Measurements from ENCODE around the gene LCLAT1.
"Not testable (repeated sequence)": the region's sequence is repeated elsewhere in the genome, so short reads cannot be mapped to it uniquely, and the experiment has no call there.

LCLAT1 gene

DNA sequence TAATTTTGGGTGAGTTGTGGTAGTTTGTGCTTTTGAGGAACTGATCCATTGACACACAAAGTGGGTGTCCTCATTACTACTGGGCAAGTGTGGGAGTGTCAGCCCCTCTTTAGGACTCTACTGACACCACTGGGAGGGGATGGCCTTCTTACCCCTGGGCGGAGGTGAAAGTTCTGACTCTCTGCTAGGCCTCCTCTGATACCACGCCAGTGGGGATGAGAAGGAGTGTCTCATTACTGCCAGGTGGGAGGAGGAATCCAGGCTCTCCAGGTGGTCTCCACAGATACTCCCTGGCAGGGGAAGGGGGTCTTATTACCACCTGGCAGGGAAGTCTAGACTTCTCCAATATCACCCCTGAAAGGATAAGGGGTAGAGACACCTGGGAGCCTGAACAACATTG is 9.1 kb downstream of the LCLAT1 start:
- DNase-seq: no peak

DNA sequence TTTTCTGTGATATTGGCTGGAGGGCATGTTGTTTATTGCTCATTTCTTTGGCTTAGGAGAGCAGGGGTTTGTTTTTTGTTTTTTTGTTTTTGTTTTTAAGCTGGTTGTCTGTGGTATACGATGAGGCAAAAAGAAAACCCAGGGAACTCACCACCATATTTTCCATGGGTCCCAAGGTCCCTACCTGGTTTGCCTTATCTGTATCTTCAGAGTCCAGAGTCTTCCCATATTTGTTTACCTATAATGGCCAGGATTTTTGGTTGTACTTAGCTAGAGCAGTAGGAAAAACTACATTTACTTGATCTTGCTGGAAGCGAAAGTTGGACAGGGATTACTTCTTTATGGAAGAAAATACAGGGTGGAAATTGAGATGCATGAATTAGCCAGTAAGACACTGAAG is 9.5 kb downstream of the LCLAT1 start:
- no peak for DNase-seq

- no peak for DNase-seq
Measured at GRCh38 chr2:30457296-30457695, 10.2 kb downstream of the LCLAT1 start.

DNA sequence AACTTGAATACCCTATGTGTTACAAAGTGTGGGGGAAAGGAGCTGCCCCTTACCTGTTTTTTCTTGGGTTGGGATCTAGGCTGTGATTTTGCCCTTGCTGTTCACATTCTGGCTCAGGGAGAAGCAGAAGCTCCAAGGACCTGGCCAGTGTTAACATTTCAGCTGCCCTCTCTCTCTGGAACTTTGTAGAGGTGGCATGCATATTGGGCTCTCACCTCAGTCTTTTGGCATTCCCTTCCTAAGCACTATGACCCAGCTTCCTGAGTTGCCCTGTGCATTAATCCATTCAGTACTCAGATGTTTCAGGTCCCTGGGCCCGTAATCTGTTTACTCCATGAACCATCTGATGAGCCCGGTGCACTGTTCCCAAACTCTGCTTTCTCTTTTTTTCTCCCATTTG is 12.1 kb downstream of the LCLAT1 start:
- no peak for DNase-seq

- no peak for DNase-seq
Measured at GRCh38 chr2:30462131-30462857, 15.2 kb downstream of the LCLAT1 start.

DNA sequence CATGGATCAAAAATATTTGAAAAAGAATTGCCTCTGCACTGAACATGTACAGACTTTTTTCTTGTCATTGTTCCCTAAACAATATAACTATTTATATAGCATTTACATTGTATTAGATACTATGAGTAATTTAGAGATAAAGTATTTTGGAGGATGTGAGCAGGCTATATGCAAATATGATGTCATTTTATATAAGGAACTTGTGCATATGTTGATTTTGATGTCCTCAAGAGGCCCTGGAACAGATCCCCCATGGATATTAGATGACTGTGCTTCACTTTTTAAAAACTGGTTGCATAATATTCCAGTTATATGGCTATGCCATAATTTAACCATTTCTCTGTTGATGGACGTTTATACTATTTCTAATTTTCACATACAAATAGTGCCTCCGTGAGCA is 16.5 kb downstream of the LCLAT1 start:
- no peak for DNase-seq

- no peak for DNase-seq
Measured at GRCh38 chr2:30464544-30465170, 17.6 kb downstream of the LCLAT1 start.

DNA sequence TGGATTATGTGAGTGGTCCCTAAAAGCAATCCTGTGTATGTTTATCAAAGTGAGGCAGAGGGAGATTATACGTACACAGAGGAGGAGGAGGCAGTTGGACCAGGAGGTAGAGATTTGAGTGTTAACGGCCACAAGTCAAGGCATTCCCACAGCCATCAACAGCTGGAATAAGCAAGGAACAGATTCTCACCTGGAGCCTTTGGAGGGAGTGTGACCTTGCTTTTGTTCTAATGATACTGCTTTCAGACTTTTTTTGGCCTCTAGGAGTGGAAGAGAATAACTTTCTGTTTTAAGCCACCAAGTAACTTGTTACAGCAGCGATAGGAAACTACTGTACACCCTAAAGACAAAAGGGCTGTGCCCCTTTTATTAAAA is 18.1 kb downstream of the LCLAT1 start:
- DNase-seq: no peak

GRCh38 chr2:30466216-30466615 is 19.2 kb downstream of the LCLAT1 start:
- DNase-seq: no peak

DNA sequence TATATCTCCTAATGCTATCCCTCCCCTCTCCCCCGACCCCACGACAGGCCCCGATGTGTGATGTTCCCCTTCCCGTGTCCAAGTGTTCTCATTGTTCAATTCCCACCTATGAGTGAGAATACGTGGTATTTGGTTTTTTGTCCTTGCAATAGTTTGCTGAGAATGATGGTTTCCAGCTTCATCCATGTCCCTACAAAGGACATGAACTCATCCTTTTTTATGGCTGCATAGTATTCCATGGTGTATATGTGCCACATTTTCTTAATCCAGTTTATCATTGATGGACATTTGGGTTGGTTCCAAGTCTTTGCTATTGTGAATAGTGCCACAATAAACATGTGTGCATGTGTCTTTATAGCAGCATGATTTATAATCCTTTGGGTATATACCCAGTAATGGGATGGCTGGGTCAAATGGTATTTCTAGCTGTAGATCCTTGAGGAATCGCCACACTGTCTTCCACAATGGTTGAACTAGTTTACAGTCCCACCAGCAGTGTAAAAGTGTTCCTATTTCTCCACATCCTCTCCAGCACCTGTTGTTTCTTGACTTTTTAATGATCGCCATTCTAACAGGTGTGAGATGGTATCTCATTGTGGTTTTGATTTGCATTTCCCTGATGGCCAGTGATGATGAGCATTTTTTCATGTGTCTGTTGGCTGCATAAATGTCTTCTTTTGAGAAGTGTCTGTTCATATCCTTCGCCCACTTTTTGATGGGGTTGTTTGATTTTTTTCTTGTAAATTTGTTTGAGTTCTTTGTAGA is 20.2 kb downstream of the LCLAT1 start:
- not testable (repeated sequence) for DNase-seq

DNA sequence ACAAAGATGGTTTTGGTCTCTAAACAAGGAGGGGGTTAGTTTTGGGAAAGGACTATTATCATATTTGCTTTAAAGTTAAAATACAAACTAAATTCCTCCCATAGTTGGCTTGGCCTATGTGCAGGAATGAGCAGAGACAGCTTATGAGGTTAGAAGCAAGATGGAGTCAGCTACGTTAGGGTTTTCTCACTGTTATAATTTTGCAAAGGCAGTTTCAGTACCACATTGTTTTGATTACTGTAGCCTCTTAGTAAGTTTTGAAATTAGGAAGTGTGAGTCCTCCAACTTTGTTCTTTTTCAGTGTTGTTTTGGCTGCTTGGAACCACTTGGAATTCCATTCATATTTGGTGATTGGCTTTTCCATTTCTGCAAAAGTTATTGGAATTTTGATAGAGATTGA is 23.4 kb downstream of the LCLAT1 start:
- no peak for DNase-seq

DNA sequence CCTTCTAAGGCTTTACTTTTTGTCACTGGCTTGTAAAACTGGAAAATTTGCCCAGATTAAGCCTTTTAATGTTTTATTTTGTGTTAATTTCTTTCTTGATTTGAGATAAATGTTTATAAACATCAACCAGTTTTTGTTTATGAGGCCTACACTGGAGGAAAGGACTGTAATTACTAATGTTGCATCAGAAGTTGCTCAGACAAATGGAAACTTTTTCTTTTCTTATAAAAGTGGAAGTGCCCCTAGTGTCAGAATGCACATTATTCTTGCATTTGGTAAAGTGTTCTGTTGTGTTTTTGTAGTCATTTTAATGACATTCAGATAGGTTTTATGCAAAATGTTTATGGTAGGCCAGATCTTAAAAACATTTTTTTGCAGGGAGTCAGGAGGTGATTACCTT is 25.3 kb downstream of the LCLAT1 start:
- no peak for DNase-seq

DNA sequence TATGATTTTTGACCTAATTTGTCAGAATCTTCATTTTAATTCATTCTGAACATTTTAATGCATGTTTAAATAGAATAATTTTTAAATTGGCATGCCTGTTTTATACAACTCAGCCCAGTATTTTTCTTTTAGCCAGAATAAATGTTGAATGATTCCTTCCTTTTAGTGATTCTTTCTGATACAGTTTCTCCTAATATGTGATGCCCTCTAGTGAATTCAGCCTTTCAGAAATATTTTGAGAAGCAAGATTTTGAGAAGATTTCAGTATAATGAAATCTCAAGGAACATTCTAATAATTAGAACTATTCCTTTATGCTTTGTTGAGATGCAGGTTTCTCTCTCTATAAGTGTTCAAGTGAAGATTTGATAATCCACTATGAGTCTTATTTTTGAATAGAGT is 28.5 kb downstream of the LCLAT1 start:
- no peak for DNase-seq

DNA sequence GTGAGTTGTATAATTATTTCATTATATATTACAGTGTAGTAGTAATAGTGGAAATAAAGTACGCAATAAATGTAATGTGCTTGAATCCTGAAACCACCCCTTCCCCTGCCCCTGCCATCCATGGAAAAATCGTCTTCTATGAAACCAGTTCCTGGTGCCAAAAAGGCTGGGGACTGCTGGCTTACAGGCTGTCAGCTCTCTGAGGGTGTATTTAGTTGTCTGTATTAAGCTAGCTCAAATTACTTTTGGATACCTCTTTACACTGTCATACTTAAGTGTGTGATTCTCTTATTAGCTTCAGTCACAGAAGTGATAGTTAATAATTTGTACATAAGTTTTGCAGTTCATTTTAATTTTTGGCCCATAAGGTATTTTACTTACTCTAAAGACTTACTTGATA is 29.6 kb downstream of the LCLAT1 start:
- DNase-seq: no peak

DNA sequence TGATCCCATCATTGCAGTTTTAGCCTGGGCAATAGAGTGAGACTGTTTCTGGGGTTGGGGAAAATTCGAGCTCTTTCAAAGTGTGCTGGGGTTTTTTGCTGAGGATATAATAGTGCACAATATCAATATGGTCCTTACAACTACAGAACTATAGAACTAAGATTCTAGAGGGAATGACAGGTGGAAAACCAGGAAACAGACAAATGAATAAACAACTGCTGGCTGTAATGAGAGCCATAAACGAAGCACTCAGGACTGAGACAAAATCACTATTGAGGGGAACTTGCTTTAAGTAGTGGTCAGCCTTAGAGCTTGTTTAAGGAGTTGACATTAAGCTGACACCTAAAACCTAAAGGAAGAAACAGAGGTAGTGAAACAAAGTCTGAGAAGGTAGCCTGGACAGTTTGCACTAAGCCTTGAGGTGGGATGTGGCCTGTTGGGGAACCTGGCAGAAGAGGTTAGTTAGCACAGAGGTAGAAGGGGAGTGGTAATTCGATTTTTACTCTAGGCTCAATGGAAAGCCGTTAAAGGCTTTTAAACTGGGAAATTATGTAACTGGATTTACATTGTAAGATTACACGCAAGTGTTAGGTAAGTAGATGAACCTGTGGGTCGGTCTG is 33.8 kb downstream of the LCLAT1 start:
- no peak for DNase-seq

- DNase-seq: no peak
Measured at GRCh38 chr2:30481323-30481800, 34.3 kb downstream of the LCLAT1 start.

GRCh38 chr2:30482011-30482410 is 35.0 kb downstream of the LCLAT1 start:
- DNase-seq: no peak

- DNase-seq: no peak
Measured at GRCh38 chr2:30484145-30484544, 37.1 kb downstream of the LCLAT1 start.

DNA sequence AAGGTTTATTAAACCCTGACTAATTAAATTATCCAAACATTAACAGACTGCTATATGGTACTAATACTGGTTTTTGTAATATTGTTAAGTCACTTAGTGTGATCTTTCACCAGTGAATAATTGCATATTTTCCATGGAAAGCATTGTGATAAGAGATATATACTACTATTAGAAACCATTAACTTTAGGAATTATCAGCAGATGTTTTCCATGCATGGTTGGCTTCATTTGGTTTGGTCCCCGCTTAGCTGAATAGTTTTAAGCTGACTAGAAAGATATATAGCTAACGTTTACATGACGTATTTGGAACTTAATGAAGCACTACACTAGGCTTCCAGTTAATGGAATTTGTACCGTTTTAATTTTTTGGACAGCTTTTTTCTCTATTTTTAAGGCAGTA is 37.9 kb downstream of the LCLAT1 start:
- no peak for DNase-seq

- DNase-seq: no peak
Measured at GRCh38 chr2:30486655-30487054, 39.6 kb downstream of the LCLAT1 start.

DNA sequence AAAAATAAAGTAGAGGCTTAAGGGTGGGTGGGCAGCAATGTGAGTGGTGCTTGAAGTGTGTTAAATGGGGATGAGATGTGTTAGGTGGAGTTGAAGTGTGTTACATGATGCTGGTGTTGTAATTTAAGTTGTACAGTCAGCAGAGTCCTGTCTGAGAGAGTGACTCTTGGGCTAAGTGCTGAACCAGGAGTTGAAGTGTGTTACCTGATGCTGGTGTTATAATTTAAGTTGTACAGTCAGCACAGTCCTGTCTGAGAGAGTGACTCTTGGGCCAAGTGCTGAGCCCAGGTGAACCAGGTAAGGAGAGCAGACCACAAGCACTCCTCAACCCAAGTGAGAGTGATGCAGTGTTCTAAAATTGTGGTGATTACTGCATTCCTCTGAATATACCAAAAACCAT is 40.6 kb downstream of the LCLAT1 start:
- DNase-seq: no peak

DNA sequence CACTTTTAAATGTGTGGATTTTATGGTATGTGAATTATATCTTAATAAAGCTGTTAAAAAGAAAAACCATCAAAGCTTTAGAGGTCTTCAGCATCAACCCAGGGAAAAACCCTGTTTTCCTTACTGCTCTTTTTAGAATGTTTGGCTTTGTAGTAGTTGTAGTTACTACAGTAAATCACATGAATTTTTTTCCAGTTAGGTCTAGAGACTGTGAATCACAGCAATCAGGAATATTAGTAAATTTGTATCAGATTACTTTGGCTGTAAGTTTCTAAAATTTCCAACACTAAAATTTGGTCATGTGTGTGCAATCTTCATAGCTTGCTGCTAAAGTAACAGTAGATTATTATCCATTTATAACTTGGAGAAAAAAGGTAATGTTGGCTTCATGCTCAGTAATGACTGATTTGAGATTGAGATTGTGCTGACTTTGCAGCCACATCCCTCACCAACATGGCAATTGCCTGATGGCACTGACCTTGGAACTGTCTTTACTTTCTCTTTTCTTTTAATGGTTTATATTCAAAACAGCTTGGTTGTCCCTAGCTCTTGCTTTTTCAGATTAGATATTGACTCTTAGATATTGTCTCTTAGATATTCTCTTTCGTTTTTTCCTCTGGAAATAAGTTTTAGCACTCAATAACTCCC is 41.1 kb downstream of the LCLAT1 start:
- no peak for DNase-seq

- no peak for DNase-seq
Measured at GRCh38 chr2:30491225-30491624, 44.2 kb downstream of the LCLAT1 start.

Measured in NCI-H1048 (cell line).